Peyer's patch (tissue), 4 donors: ENCODE data around the gene FNDC1.

ENCODE experiments used
- POLR2A ChIP-seq, 2 donors: fragments of 450-650 bp; IDR thresholded peaks; one replicate each; pipeline ENCODE4 v1.5.1; 2017; ENCODE audit warnings: antibody characterized with exemption in 2 of 2, mild to moderate bottlenecking in 2 of 2, moderate library complexity in 2 of 2
- TF ChIP-seq, protein P1 (sequence below), 6 experiments: fragments of 450-650 bp in 4 of 6; fragments of 200-600 bp in 2 of 6; sonication (generic) in 1 of 6; IDR thresholded peaks; one replicate each; pipeline ENCODE4 v1.5.1; 2017 to 2019; ENCODE audit warnings: antibody characterized with exemption in 6 of 6, mild to moderate bottlenecking in 3 of 6, moderate library complexity in 1 of 6

DNA sequence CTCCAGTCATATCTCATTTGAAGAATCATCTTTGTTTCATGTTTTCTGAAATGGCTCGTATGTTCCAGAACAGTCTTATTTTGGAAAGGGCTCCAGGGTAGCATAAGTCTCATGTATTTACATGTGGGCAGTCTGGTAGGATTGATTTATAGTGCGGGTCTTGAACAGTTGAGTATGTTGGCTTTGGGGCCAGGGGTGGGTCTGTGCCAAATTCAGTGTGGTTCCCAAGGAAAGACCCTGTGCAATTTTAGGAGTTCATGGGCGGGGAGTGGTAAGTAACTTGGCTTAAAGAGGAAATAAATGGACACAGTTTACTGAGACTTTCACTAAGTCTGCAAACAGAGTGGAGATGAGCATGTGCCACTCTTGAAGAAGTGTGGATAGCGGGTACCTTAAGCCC, 7.7 kb downstream of the FNDC1 start:
- TF ChIP-seq, protein P1, sequence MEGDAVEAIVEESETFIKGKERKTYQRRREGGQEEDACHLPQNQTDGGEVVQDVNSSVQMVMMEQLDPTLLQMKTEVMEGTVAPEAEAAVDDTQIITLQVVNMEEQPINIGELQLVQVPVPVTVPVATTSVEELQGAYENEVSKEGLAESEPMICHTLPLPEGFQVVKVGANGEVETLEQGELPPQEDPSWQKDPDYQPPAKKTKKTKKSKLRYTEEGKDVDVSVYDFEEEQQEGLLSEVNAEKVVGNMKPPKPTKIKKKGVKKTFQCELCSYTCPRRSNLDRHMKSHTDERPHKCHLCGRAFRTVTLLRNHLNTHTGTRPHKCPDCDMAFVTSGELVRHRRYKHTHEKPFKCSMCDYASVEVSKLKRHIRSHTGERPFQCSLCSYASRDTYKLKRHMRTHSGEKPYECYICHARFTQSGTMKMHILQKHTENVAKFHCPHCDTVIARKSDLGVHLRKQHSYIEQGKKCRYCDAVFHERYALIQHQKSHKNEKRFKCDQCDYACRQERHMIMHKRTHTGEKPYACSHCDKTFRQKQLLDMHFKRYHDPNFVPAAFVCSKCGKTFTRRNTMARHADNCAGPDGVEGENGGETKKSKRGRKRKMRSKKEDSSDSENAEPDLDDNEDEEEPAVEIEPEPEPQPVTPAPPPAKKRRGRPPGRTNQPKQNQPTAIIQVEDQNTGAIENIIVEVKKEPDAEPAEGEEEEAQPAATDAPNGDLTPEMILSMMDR (IDR thresholded peaks at IDR 0.05), result no peak
- no peak for TF ChIP-seq POLR2A (IDR thresholded peaks at IDR 0.05)
